Peyer's patch (tissue), 4 donors: ENCODE data around the gene LAPTM5.

Experiments
- POLR2A ChIP-seq, 2 donors: fragments of 450-650 bp; IDR thresholded peaks; one replicate each; pipeline ENCODE4 v1.5.1; 2017; ENCODE audit warnings: antibody characterized with exemption in 2 of 2, mild to moderate bottlenecking in 2 of 2, moderate library complexity in 2 of 2
- TF ChIP-seq, protein P1 (sequence below), 6 experiments: fragments of 450-650 bp in 4 of 6; fragments of 200-600 bp in 2 of 6; sonication (generic) in 1 of 6; IDR thresholded peaks; one replicate each; pipeline ENCODE4 v1.5.1; 2017 to 2019; ENCODE audit warnings: antibody characterized with exemption in 6 of 6, mild to moderate bottlenecking in 3 of 6, moderate library complexity in 1 of 6

DNA sequence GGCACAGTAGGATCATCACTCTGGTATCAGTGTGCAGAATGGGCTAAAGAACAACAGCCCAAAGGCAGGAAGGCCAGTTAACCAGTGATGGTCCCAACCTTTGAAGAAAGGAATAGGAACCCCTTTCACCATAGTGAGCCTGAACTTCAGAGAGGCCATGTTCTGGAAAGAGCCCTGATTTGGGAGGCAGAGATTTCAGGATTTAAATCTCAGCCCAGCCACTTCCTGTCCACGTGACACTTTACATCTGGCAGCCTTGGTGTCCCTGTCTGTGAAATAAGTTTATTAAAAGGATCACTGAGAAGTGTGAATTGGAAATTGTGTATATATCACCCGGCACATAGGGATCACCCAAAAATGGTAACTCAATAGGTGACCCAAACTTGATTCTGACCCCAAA, 47.2 kb downstream of the LAPTM5 start:
- no peak for TF ChIP-seq POLR2A (IDR thresholded peaks at IDR 0.05)
- TF ChIP-seq, protein P1, sequence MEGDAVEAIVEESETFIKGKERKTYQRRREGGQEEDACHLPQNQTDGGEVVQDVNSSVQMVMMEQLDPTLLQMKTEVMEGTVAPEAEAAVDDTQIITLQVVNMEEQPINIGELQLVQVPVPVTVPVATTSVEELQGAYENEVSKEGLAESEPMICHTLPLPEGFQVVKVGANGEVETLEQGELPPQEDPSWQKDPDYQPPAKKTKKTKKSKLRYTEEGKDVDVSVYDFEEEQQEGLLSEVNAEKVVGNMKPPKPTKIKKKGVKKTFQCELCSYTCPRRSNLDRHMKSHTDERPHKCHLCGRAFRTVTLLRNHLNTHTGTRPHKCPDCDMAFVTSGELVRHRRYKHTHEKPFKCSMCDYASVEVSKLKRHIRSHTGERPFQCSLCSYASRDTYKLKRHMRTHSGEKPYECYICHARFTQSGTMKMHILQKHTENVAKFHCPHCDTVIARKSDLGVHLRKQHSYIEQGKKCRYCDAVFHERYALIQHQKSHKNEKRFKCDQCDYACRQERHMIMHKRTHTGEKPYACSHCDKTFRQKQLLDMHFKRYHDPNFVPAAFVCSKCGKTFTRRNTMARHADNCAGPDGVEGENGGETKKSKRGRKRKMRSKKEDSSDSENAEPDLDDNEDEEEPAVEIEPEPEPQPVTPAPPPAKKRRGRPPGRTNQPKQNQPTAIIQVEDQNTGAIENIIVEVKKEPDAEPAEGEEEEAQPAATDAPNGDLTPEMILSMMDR (IDR thresholded peaks at IDR 0.05), result no peak
